ENCODE measurements around the gene LRRC8D. TPM values are rescaled to one million over a fixed set of nuclear protein-coding genes. Genes with fewer than 3 reads are reported as not detected.
"Not testable (repeated sequence)": the region's sequence is repeated elsewhere in the genome, so short reads cannot be mapped to it uniquely, and the experiment has no call there.

The LRRC8D gene
- total RNA-seq, 1 experiment from 2014 or later, result 66.7 TPM

GRCh38 chr1:89955311-89956205 is 134.7 kb downstream of the LRRC8D start:
- DNase-seq (ENCODE audit: low read depth), result no peak

GRCh38 chr1:89957107-89957506 is 136.3 kb downstream of the LRRC8D start:
- no peak for DNase-seq (ENCODE audit: low read depth)

- no peak for DNase-seq (ENCODE audit: low read depth)
These were observed 138.2 kb downstream of the LRRC8D start for GRCh38 chr1:89958851-89959654.

- peak; percentile 45 for DNase-seq (ENCODE audit: low read depth)
These were observed 138.9 kb downstream of the LRRC8D start for GRCh38 chr1:89959719-89960118.

- DNase-seq (ENCODE audit: low read depth), result peak; percentile 92
These were observed 141.4 kb downstream of the LRRC8D start for GRCh38 chr1:89962024-89962741.

GRCh38 chr1:89962742-89963075 is 141.9 kb downstream of the LRRC8D start:
- DNase-seq (ENCODE audit: low read depth), result peak; percentile 25

- DNase-seq (ENCODE audit: low read depth), result no peak
These were observed 144.4 kb downstream of the LRRC8D start for GRCh38 chr1:89965193-89965768.

- DNase-seq (ENCODE audit: low read depth), result no peak
These were observed 145.8 kb downstream of the LRRC8D start for GRCh38 chr1:89966656-89967055.

- peak; percentile 65 for DNase-seq (ENCODE audit: low read depth)
These were observed 150.8 kb downstream of the LRRC8D start for GRCh38 chr1:89971600-89971999.

- no peak for DNase-seq (ENCODE audit: low read depth)
These were observed 151.2 kb downstream of the LRRC8D start for GRCh38 chr1:89972024-89972423.

- peak; percentile 80 for DNase-seq (ENCODE audit: low read depth)
These were observed 152.8 kb downstream of the LRRC8D start for GRCh38 chr1:89973471-89974127.

- peak; percentile 92 for DNase-seq (ENCODE audit: low read depth)
These were observed 153.4 kb downstream of the LRRC8D start for GRCh38 chr1:89974256-89974655.

GRCh38 chr1:89974696-89975470 is 154.1 kb downstream of the LRRC8D start:
- DNase-seq (ENCODE audit: low read depth), result peak; percentile 91

- peak; percentile 32 for DNase-seq (ENCODE audit: low read depth)
These were observed 154.8 kb downstream of the LRRC8D start for GRCh38 chr1:89975540-89976125.

GRCh38 chr1:89978755-89979154 is 157.9 kb downstream of the LRRC8D start:
- DNase-seq (ENCODE audit: low read depth), result peak; percentile 43

- DNase-seq (ENCODE audit: low read depth), result peak; percentile 76
These were observed 159.8 kb downstream of the LRRC8D start for GRCh38 chr1:89980605-89981004.

- DNase-seq (ENCODE audit: low read depth), result not testable (repeated sequence)
These were observed 162.0 kb downstream of the LRRC8D start for GRCh38 chr1:89982846-89983245.

GRCh38 chr1:89984564-89985116 is 163.8 kb downstream of the LRRC8D start:
- DNase-seq (ENCODE audit: low read depth), result not testable (repeated sequence)

GRCh38 chr1:89986020-89986419 is 165.2 kb downstream of the LRRC8D start:
- DNase-seq (ENCODE audit: low read depth), result no peak
